K562 (cell line): ENCODE results near the gene B2M. TPM values are rescaled to one million over a fixed set of nuclear protein-coding genes. Genes with fewer than 3 reads are reported as not detected.

Source experiments
- CBX5 ChIP-seq: IDR thresholded peaks from 2 replicates; pipeline ENCODE4 v1.6.1; 2014; ENCODE audit warnings: low read depth, borderline replicate concordance
- FOXJ2 ChIP-seq: fragments of 200-800 bp; sonication (Bioruptor generic); IDR thresholded peaks from 2 replicates; pipeline ENCODE4 v1.6.1; 2016; ENCODE audit warnings: missing genetic modification characterization, missing compliant biosample characterization
- FOXK2 ChIP-seq, 2 experiments: fragments of 450-650 bp; IDR thresholded peaks in 1 of 2; conservative IDR thresholded peaks in 1 of 2; 2 replicates each; pipeline ENCODE4 v1.6.1; 2016; ENCODE audit warnings: low read depth in 2 of 2, mild to moderate bottlenecking in 1 of 2
- FOXM1 ChIP-seq, 2 experiments: fragments of 450-650 bp in 1 of 2; sonication (generic) in 1 of 2; formaldehyde crosslinking in 1 of 2; IDR thresholded peaks; 2 replicates each; pipeline versions ENCODE4 v1.6.1 to v1.9.0; 2017 to 2022; ENCODE audit warnings: low read depth in 2 of 2, mild to moderate bottlenecking in 2 of 2, missing genetic modification reagents in 1 of 2, moderate library complexity in 1 of 2
- KLF13 ChIP-seq: fragments of 450-650 bp; IDR thresholded peaks from 2 replicates; pipeline ENCODE4 v1.6.1; 2016; ENCODE audit warnings: missing genetic modification characterization, low read depth, mild to moderate bottlenecking, missing compliant biosample characterization, moderate library complexity, borderline replicate concordance
- MEIS2 ChIP-seq: fragments of 450-650 bp; IDR thresholded peaks from 2 replicates; pipeline ENCODE4 v1.6.1; 2014; ENCODE audit warnings: mild to moderate bottlenecking; ENCODE audit not compliant: partially characterized antibody
- PCBP1 ChIP-seq: fragments of 200-400 bp; formaldehyde crosslinking; IDR thresholded peaks from 2 replicates; pipeline ENCODE4 v1.6.1; 2018; ENCODE audit warnings: mild to moderate bottlenecking, low read depth, low read length; ENCODE audit not compliant: poor library complexity, severe bottlenecking
- RAD21 ChIP-seq, 2 experiments: fragments of 250-450 bp in 1 of 2; fragments of 450-650 bp in 1 of 2; sonication (Bioruptor Pico) in 1 of 2; formaldehyde crosslinking in 1 of 2; IDR thresholded peaks in 1 of 2; conservative IDR thresholded peaks in 1 of 2; 2 replicates each; pipeline versions ENCODE4 v1.4.0 to v1.8.0; 2020 to 2022; ENCODE audit warnings: mild to moderate bottlenecking in 2 of 2, moderate library complexity in 1 of 2
- SMAD4 ChIP-seq: fragments of 250-450 bp; sonication (Bioruptor Pico); conservative IDR thresholded peaks from 2 replicates; pipeline ENCODE4 v1.8.0; 2021; ENCODE audit warnings: inconsistent platforms, mild to moderate bottlenecking, moderate library complexity
- SNAPC5 ChIP-seq: fragments of 250-450 bp; sonication (Bioruptor Pico); IDR thresholded peaks from 2 replicates; pipeline ENCODE4 v1.8.0; 2021; ENCODE audit warnings: moderate library complexity, mild to moderate bottlenecking, inconsistent platforms
- TRIM25 ChIP-seq: fragments of 450-650 bp; IDR thresholded peaks from 2 replicates; pipeline ENCODE4 v1.7.0; 2016; ENCODE audit warnings: borderline replicate concordance
- YY1 ChIP-seq, 3 experiments: IDR thresholded peaks; 2 replicates each; pipeline ENCODE4 v1.6.1; 2011; ENCODE audit warnings: low read length in 2 of 3, mild to moderate bottlenecking in 2 of 3, moderate library complexity in 2 of 3, borderline replicate concordance in 1 of 3, control low read depth in 1 of 3, low read depth in 1 of 3; ENCODE audit not compliant: insufficient read depth in 3 of 3, insufficient replicate concordance in 2 of 3, control insufficient read depth in 1 of 3, insufficient read length in 1 of 3; ENCODE audit errors: extremely low read depth in 1 of 3
- ZNF408 ChIP-seq: fragments of 250-450 bp; sonication (Bioruptor Pico); IDR thresholded peaks from 2 replicates; pipeline ENCODE4 v1.4.0; 2020; ENCODE audit warnings: low read depth, mild to moderate bottlenecking, moderate library complexity
- polyA plus RNA-seq, 8 experiments: library from polyadenylated mRNA; depleted of rRNA in 4 of 8; stranded (reverse) in 5 of 8; unstranded in 3 of 8; fragments of >200 nt; fragmentation: Nextera tagmentation in 2 of 8; fragmentation: Illumina TruSeq in 1 of 8; extraction: Ambion mirVana in 2 of 8; extraction: Trizol in 1 of 8; gene quantifications; 2 replicates each; pipeline versions ENCODE4 v1.2.1 to v1.2.3, GENCODE V29; 2011 to 2014; ENCODE audit warnings: inconsistent platforms in 1 of 8, missing spikeins in 1 of 8
- total RNA-seq, 7 experiments: library from RNA; depleted of rRNA in 6 of 7; stranded (reverse); fragments of >200 nt in 6 of 7; fragmentation: Illumina TruSeq in 2 of 7; extraction: Trizol in 2 of 7; gene quantifications; 2 replicates each; pipeline versions ENCODE4 v1.2.1 to v1.2.3, GENCODE V29; 2011 to 2021; ENCODE audit warnings: low replicate concordance in 1 of 7
- TF ChIP-seq, protein P1 (sequence below): fragments of 450-650 bp; IDR thresholded peaks from 2 replicates; pipeline ENCODE4 v1.6.1; 2017; ENCODE audit warnings: mild to moderate bottlenecking, moderate library complexity
- TF ChIP-seq, protein P2 (sequence below): fragments of 150-350 bp; conservative IDR thresholded peaks from 2 replicates; pipeline ENCODE4 v1.6.1; 2014; ENCODE audit warnings: low read length
- TF ChIP-seq, protein P3 (sequence below), 2 experiments: fragments of 200-800 bp in 1 of 2; sonication (Bioruptor generic) in 1 of 2; sonication (generic) in 1 of 2; formaldehyde crosslinking in 1 of 2; IDR thresholded peaks in 1 of 2; conservative IDR thresholded peaks in 1 of 2; 2 replicates each; pipeline versions ENCODE4 v1.5.0 to v1.6.1; 2016 to 2020; ENCODE audit warnings: missing compliant biosample characterization in 1 of 2, missing genetic modification characterization in 1 of 2, missing genetic modification reagents in 1 of 2

The B2M gene
- total and polyA plus RNA-seq, 9 of the 15 experiments (the other 6 are each of a cell fraction or from before 2014, with no cell fraction given) = 460 to 3,138 (median 1,032) TPM

- TF ChIP-seq TRIM25 (no peak), RAD21 (CRISPR knock-in tag; conservative IDR thresholded peaks at IDR 0.05 in 1 of 2, IDR thresholded peaks at IDR 0.05 in 1 of 2) (peak in 1 of 2 experiments; percentile 26; a peak in 2 of 4 replicates), FOXJ2 (tag) (peak; percentile 87), SNAPC5 (CRISPR knock-in tag) (no peak), CBX5 (no peak), YY1 (IDR thresholded peaks at IDR 0.05; ENCODE audit: borderline replicate concordance in 1 of 3, control insufficient read depth in 1 of 3, extremely low read depth in 1 of 3, insufficient read depth in 3 of 3, insufficient read length in 1 of 3, insufficient replicate concordance in 2 of 3, low read depth in 1 of 3, low read length in 2 of 3) (peak in 2 of 3 experiments; percentile 7 to 61), KLF13 (tag) (no peak), ZNF408 (CRISPR knock-in tag) (no peak), SMAD4 (0 out of 2 replicates have a peak, but pooled peaks have one; percentile 35), MEIS2 (peak; percentile 71), FOXM1 (IDR thresholded peaks at IDR 0.05; ENCODE audit: low read depth) (peak; percentile 85), FOXM1 (CRISPR knock-in tag; IDR thresholded peaks at IDR 0.05; ENCODE audit: low read depth) (no peak), PCBP1 (no peak), FOXK2 (conservative IDR thresholded peaks at IDR 0.05 in 1 of 2, IDR thresholded peaks at IDR 0.05 in 1 of 2; ENCODE audit: low read depth in 2 of 2) (peak; percentile 63 to 70)
- TF ChIP-seq, protein P1, sequence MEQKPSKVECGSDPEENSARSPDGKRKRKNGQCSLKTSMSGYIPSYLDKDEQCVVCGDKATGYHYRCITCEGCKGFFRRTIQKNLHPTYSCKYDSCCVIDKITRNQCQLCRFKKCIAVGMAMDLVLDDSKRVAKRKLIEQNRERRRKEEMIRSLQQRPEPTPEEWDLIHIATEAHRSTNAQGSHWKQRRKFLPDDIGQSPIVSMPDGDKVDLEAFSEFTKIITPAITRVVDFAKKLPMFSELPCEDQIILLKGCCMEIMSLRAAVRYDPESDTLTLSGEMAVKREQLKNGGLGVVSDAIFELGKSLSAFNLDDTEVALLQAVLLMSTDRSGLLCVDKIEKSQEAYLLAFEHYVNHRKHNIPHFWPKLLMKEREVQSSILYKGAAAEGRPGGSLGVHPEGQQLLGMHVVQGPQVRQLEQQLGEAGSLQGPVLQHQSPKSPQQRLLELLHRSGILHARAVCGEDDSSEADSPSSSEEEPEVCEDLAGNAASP = no peak
- TF ChIP-seq, protein P2, sequence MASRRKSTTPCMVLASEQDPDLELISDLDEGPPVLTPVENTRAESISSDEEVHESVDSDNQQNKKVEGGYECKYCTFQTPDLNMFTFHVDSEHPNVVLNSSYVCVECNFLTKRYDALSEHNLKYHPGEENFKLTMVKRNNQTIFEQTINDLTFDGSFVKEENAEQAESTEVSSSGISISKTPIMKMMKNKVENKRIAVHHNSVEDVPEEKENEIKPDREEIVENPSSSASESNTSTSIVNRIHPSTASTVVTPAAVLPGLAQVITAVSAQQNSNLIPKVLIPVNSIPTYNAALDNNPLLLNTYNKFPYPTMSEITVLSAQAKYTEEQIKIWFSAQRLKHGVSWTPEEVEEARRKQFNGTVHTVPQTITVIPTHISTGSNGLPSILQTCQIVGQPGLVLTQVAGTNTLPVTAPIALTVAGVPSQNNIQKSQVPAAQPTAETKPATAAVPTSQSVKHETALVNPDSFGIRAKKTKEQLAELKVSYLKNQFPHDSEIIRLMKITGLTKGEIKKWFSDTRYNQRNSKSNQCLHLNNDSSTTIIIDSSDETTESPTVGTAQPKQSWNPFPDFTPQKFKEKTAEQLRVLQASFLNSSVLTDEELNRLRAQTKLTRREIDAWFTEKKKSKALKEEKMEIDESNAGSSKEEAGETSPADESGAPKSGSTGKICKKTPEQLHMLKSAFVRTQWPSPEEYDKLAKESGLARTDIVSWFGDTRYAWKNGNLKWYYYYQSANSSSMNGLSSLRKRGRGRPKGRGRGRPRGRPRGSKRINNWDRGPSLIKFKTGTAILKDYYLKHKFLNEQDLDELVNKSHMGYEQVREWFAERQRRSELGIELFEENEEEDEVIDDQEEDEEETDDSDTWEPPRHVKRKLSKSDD = no peak
- TF ChIP-seq, protein P3, sequence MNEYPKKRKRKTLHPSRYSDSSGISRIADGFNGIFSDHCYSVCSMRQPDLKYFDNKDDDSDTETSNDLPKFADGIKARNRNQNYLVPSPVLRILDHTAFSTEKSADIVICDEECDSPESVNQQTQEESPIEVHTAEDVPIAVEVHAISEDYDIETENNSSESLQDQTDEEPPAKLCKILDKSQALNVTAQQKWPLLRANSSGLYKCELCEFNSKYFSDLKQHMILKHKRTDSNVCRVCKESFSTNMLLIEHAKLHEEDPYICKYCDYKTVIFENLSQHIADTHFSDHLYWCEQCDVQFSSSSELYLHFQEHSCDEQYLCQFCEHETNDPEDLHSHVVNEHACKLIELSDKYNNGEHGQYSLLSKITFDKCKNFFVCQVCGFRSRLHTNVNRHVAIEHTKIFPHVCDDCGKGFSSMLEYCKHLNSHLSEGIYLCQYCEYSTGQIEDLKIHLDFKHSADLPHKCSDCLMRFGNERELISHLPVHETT (CRISPR knock-in tag; conservative IDR thresholded peaks at IDR 0.05 in 1 of 2, IDR thresholded peaks at IDR 0.05 in 1 of 2) = no peak
Measured at GRCh38 chr15:44728576-44729407, 17.5 kb downstream of the B2M start (continued).
